Anterior cingulate cortex (tissue), 58 donors: Measurements from ENCODE around the gene SUPT5H.

Experiments
- DNase-seq, 58 donors: peaks; one replicate each; lab custom pipeline; 2025; lab: John Stamatoyannopoulos, UW

SUPT5H gene

GRCh38 chr19:39515551-39516191 lies 70.3 kb downstream of the SUPT5H start:
- DNase-seq: no peak

- DNase-seq: no peak
Observed at GRCh38 chr19:39516270-39516669, 70.9 kb downstream of the SUPT5H start.

- DNase-seq: no peak
Observed at GRCh38 chr19:39517432-39517831, 72.0 kb downstream of the SUPT5H start.

GRCh38 chr19:39518458-39518857 lies 73.1 kb downstream of the SUPT5H start:
- DNase-seq: no peak

GRCh38 chr19:39518975-39519374 lies 73.6 kb downstream of the SUPT5H start:
- DNase-seq: no peak

GRCh38 chr19:39520541-39521484 lies 75.4 kb downstream of the SUPT5H start:
- DNase-seq: no peak

GRCh38 chr19:39524495-39524894 lies 79.1 kb downstream of the SUPT5H start:
- DNase-seq: no peak

- DNase-seq: no peak
Observed at GRCh38 chr19:39525205-39525604, 79.8 kb downstream of the SUPT5H start.
